ENCODE data around the gene PKDCC. TPM values are rescaled to one million over a fixed set of nuclear protein-coding genes. Genes with fewer than 3 reads are reported as not detected.

Gene PKDCC
- total and polyA plus RNA-seq, 2 donors (not counting 1 experiment from before 2014, with no cell fraction given) = 0.20 to 0.82 TPM

GRCh38 chr2:42012137-42012536, 35.7 kb upstream of the PKDCC start:
- intact Hi-C loops (cut with micrococcal nuclease) = no loop called here
- no peaks in the 10 kb centered on the region for H3K4me1 Mint-ChIP-seq

GRCh38 chr2:42012651-42013050, 35.2 kb upstream of the PKDCC start:
- POLR2A ChIA-PET = no interaction called here
- no peaks in the 10 kb centered on the region for H4K20me1 ChIP-seq (ENCODE audit: control insufficient read depth, insufficient read depth, low read length, poor library complexity, severe bottlenecking)
- no peaks in the 10 kb centered on the region for H3K36me3 ChIP-seq (replicated peaks in 1 of 2; ENCODE audit: control extremely low read depth in 1 of 2, control insufficient read depth in 1 of 2, extremely low read depth in 1 of 2, insufficient read depth in 2 of 2, low read length in 1 of 2)
- H3K4me3 Mint-ChIP-seq = no peak overlapping the region
- no peaks in the 10 kb centered on the region for H3K9me3 Mint-ChIP-seq (ENCODE audit: insufficient read depth)
- H3K27ac ChIP-seq (ENCODE audit: low read length in 2 of 2) = no peak overlapping the region
- ATAC-seq (ENCODE audit: low read depth) = no peak
- H3K27me3 ChIP-seq (replicated peaks in 1 of 4; ENCODE audit: control extremely low read depth in 1 of 4, control insufficient read depth in 3 of 4, insufficient read depth in 4 of 4, low read length in 3 of 4) = peaks cover 0 to 7% (median 0%) of the 10 kb centered on the region in 4 experiments
- no peak for DNase-seq
- H3K9ac ChIP-seq (ENCODE audit: low read length) = no peak overlapping the region
- H3K79me2 ChIP-seq (ENCODE audit: control insufficient read depth, insufficient read depth, low read length) = no peaks in the 10 kb centered on the region
- H3K27ac Mint-ChIP-seq = no peak overlapping the region
- TF ChIP-seq CTCF (IDR thresholded peaks at IDR 0.05) (no peak), EZH2 (IDR thresholded peaks at IDR 0.05; ENCODE audit: borderline replicate concordance, insufficient read depth, low read depth, low read length, poor library complexity, severe bottlenecking) (no peak)
- H3K4me2 ChIP-seq (replicated peaks; ENCODE audit: low read depth, low read length, poor library complexity, severe bottlenecking) = no peak overlapping the region
- intact Hi-C loops (cut with micrococcal nuclease) = no loop called here
- peaks cover 18% of the 10 kb centered on the region for H3K27me3 Mint-ChIP-seq
- peaks cover 0 to 5% (median 1%) of the 10 kb centered on the region in 3 donors for H3K9me3 ChIP-seq (ENCODE audit: control extremely low read depth in 1 of 3, control insufficient read depth in 2 of 3, insufficient read depth in 1 of 3, low read length in 2 of 3)
- H3K4me1 ChIP-seq (ENCODE audit: control insufficient read depth in 2 of 2, insufficient read depth in 2 of 2, low read length in 2 of 2) = no peaks in the 10 kb centered on the region
- CTCF ChIA-PET = no interaction called here
- no peaks in the 10 kb centered on the region for H3K4me1 Mint-ChIP-seq
- no peak overlapping the region for H2AFZ ChIP-seq (ENCODE audit: insufficient read depth, low read depth, low read length, poor library complexity, severe bottlenecking)
- no peak overlapping the region for H3K4me3 ChIP-seq (ENCODE audit: control extremely low read depth in 1 of 5, extremely low read depth in 1 of 5, insufficient read depth in 1 of 5, low read depth in 2 of 5, low read length in 4 of 5)

More at GRCh38 chr2:42012137-42012536, 35.7 kb upstream of the PKDCC start:
- H4K20me1 ChIP-seq (ENCODE audit: control insufficient read depth, insufficient read depth, low read length, poor library complexity, severe bottlenecking) = no peaks in the 10 kb centered on the region
- peaks cover 0 to 11% (median 0%) of the 10 kb centered on the region in 4 experiments for H3K27me3 ChIP-seq (replicated peaks in 1 of 4; ENCODE audit: control extremely low read depth in 1 of 4, control insufficient read depth in 3 of 4, insufficient read depth in 4 of 4, low read length in 3 of 4)
- Mint-ChIP-seq H3K4me3 (no peak overlapping the region), H3K27ac (no peak overlapping the region), H3K27me3 (peaks cover 23% of the 10 kb centered on the region), H3K9me3 (ENCODE audit: insufficient read depth) (no peaks in the 10 kb centered on the region)
- no peak overlapping the region for H3K4me3 ChIP-seq (ENCODE audit: control extremely low read depth in 1 of 5, extremely low read depth in 1 of 5, insufficient read depth in 1 of 5, low read depth in 2 of 5, low read length in 4 of 5)
- no peak overlapping the region for H3K4me2 ChIP-seq (replicated peaks; ENCODE audit: low read depth, low read length, poor library complexity, severe bottlenecking)
- no peak overlapping the region for H3K27ac ChIP-seq (ENCODE audit: low read length in 2 of 2)
- ChIA-PET POLR2A (no interaction called here), CTCF (no interaction called here)
- no peak overlapping the region for H3K9ac ChIP-seq (ENCODE audit: low read length)
- WGBS (ENCODE audit: insufficient coverage) = no CpG with 5 or more reads among the region's 1 CpG
- H2AFZ ChIP-seq (ENCODE audit: insufficient read depth, low read depth, low read length, poor library complexity, severe bottlenecking) = no peak overlapping the region
- no peak for ATAC-seq (ENCODE audit: low read depth)
- TF ChIP-seq CTCF (IDR thresholded peaks at IDR 0.05) (no peak), EZH2 (IDR thresholded peaks at IDR 0.05; ENCODE audit: borderline replicate concordance, insufficient read depth, low read depth, low read length, poor library complexity, severe bottlenecking) (no peak)
- H3K36me3 ChIP-seq (replicated peaks in 1 of 2; ENCODE audit: control extremely low read depth in 1 of 2, control insufficient read depth in 1 of 2, extremely low read depth in 1 of 2, insufficient read depth in 2 of 2, low read length in 1 of 2) = no peaks in the 10 kb centered on the region
- no peaks in the 10 kb centered on the region for H3K4me1 ChIP-seq (ENCODE audit: control insufficient read depth in 2 of 2, insufficient read depth in 2 of 2, low read length in 2 of 2)
- H3K79me2 ChIP-seq (ENCODE audit: control insufficient read depth, insufficient read depth, low read length) = no peaks in the 10 kb centered on the region
- peaks cover 0 to 5% (median 1%) of the 10 kb centered on the region in 3 donors for H3K9me3 ChIP-seq (ENCODE audit: control extremely low read depth in 1 of 3, control insufficient read depth in 2 of 3, insufficient read depth in 1 of 3, low read length in 2 of 3)
- no peak for DNase-seq
